T-helper 22 cell (primary cell): ENCODE measurements around the gene SLC13A1.
"Not testable (repeated sequence)": the region's sequence is repeated elsewhere in the genome, so short reads cannot be mapped to it uniquely, and the experiment has no call there.

Source experiments
- DNase-seq: peaks from one replicate; pipeline ENCODE4 v3.0.0-alpha.2; 2020; ENCODE audit warnings: low read depth

SLC13A1 gene, protein sequence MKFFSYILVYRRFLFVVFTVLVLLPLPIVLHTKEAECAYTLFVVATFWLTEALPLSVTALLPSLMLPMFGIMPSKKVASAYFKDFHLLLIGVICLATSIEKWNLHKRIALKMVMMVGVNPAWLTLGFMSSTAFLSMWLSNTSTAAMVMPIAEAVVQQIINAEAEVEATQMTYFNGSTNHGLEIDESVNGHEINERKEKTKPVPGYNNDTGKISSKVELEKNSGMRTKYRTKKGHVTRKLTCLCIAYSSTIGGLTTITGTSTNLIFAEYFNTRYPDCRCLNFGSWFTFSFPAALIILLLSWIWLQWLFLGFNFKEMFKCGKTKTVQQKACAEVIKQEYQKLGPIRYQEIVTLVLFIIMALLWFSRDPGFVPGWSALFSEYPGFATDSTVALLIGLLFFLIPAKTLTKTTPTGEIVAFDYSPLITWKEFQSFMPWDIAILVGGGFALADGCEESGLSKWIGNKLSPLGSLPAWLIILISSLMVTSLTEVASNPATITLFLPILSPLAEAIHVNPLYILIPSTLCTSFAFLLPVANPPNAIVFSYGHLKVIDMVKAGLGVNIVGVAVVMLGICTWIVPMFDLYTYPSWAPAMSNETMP

GRCh38 chr7:123199883-123200282 is at the start of gene SLC13A1:
SLC13A1 (minus strand) TSS chr7:123199969; CDS start chr7:123199946, 23 bp downstream.
- DNase-seq, result no peak

DNA sequence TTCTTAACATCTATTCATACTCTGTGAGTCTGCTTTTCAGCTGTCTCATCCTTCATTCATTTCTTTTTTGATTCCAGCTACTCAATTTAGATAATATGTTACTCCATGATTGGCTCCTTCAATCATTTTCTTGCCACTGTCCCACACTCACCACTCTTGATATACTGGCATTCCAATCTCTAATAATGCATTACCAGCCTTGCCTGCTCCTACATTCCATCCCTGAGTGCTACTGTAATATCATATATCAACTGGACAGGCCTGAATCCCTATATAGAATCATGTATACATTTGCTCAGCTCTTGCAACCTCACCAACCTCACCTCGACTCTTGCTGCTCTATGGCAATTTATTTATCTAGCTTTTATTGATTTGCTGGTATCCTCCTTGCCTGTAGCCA is 45.0 kb upstream of the SLC13A1 start:
- DNase-seq, result no peak

DNA sequence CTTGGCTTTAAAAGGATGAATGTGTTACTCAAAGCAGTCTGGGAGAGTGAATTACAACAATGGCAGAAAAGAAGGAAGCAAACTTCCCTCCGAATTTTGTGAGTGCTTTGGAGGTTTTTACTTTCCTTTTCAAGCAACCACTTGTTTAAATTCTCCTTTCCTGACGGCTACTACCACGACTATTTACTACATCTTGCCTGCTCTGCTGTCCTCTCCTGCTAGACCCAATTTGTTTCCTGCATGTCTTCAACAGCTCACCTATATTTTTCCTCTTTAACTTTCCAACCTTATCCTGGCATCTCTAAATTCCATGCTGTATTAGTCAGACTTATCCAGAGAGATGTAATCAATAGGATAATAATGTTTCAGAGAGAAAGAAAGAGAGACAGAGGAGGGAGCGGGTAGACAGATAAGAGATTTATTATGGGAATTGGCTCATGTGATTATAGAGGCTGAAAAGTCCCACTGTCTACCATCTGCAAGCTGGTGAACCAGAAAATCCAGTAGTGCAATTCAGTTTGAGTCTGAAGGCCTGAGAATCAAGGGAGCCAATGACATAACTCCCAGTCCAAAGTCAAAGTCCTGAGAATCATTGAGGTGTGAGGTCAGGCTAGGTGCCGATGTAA is 42.8 kb upstream of the SLC13A1 start:
- no peak for DNase-seq

DNA sequence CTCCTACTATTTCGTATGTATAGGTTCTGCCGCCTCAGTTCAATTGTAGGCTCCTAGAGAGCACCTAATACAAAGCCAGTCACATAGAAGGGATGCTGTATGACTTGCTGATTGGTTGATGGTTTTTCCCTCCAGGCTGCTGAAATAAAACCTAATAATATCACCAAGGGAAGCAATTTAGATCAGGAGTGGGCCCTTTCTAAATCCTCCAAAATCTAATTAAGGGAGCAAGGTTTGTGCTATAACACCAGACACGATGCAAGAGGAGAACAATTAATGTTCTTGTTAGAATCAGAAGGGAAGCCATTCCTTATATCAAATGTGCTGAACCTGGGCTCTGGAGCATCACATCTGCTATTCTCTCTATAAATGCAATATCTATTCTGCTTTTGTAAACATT is 42.0 kb upstream of the SLC13A1 start:
- DNase-seq, result no peak

DNA sequence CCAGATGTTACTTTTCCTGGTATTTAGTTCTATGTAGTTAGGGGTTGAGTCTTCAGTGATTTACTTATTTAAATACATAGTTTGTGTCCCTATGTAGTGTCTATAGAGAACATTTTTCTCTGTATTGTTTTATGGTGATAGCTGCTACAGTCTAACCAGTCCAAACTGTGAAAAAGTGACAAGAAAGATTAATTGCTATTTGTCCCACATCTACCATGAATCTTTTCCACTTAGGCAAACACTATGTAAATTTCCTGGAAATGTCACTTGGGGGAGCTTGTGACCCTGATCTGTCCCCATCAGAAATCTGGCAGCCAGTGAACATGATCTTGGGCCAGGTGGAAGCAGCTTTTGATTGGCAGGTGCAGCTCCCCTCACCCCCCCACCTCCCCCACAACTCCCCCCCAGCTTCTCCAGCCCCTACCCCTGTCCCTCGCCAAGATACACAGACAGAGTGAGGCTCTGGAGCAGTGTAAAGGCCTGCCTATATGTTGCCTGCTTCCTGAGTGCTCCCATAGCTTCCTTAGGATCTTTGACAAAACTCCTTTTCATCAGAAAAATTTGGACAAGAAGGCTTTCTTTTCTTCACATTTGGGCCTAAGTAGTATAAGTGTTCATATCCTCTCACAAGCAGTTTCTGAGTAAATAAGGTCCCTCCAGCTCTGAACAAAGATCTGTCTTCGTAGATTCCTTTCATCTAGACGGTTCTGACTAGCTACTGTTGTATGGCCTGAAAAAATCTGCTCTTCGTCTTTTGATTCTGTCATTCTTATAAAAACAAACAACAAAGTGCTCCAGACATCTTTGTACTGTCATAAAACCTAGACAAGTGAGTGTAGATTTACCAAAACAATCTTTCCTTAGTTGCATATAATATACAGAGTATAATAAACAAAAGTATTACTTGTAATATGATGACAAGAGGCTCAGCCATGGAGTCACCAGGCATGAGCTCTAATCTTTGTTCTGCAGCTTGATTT is 31.5 kb upstream of the SLC13A1 start:
- no peak for DNase-seq

- no peak for DNase-seq
Observed at GRCh38 chr7:123230603-123231002, 30.8 kb upstream of the SLC13A1 start.

GRCh38 chr7:123230147-123230546 is 30.4 kb upstream of the SLC13A1 start:
- no peak for DNase-seq

GRCh38 chr7:123229426-123229825 is 29.7 kb upstream of the SLC13A1 start:
- no peak for DNase-seq

GRCh38 chr7:123227666-123228065 is 27.9 kb upstream of the SLC13A1 start:
- not testable (repeated sequence) for DNase-seq

- DNase-seq, result no peak
Observed at GRCh38 chr7:123220396-123220795, 20.6 kb upstream of the SLC13A1 start.

GRCh38 chr7:123218866-123219265 is 19.1 kb upstream of the SLC13A1 start:
- no peak for DNase-seq

- no peak for DNase-seq
Observed at GRCh38 chr7:123216825-123217224, 17.1 kb upstream of the SLC13A1 start.

- no peak for DNase-seq
Observed at GRCh38 chr7:123215350-123215749, 15.6 kb upstream of the SLC13A1 start.

DNA sequence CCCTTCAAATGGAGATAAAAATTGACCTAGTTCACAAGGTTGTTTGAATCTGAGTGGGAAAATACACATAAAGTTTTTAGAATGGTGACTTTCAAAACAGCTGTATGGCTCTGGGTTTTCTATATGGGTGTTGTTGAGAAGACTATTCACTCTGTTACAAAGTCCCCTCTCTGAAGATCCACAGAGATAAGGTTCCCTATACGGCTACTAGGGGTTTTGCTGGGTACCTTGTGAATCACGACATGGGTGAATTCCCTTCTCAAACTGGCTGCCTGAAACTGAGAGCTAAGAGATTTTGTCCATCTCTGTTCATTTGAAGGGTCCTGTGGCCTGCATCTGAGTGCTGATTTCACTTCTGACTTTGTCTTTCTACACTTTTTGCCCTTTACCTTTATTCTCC is 11.8 kb upstream of the SLC13A1 start:
- no peak for DNase-seq

DNA sequence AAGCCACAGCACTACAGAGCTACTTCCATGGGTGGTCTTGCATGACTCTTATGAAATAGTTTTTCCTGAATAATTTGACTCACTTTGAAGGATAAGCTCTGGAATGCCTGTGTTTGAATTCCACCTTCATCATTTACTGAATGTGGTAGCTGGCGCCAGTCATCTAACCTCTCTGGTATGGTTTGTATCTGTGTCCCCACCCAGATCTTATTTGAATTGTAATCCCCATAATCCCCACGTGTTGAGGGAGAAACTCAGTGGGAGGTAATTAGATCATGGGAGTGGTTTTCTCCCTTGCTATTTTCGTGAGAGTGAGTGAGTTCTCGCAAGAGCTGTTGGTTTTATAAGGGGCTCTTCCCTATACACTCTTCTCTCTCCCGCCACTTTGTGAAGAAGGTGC is 11.2 kb upstream of the SLC13A1 start:
- DNase-seq, result no peak

DNA sequence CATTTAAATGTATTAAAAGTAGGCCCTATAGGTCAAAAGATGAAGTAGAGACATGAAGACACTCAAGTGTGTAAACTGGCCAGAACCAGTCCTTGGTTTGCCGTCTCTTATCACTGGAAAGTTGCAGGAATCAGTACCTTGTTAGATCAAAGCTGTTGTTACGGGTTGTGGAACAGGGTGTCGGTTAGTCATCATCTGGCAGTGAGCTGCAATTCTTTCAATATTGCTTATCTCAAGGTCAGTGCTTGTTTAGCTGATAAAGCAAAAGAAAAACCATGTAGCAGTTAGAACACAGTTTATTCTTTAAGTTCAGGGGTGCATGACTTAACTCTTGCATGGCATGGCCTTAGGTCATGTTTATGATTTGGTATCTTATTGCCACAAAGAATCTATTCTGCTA is 10.0 kb upstream of the SLC13A1 start:
- DNase-seq, result no peak

DNA sequence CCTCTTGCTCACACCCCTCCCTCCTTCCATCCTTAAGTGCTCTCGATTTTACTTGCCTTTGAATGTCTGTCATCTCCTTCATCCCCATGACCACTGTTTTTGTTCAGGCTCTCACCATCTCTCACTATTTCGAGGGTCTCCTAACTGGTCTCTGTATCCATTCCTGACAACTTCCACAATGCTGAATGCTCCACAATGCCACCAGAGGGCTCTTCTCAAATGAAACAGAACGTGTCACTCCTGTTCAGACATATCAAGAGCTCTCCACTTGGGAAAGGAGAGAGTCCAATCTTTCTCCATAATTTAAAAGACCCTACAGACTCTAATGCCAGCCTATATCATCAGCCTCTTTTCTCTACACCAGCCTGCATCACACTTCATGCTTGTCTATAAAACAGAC is 9.0 kb upstream of the SLC13A1 start:
- DNase-seq, result no peak

GRCh38 chr7:123204206-123204835 is 4.6 kb upstream of the SLC13A1 start:
- DNase-seq, result no peak

GRCh38 chr7:123201901-123202300 is 2.1 kb upstream of the SLC13A1 start:
- no peak for DNase-seq

GRCh38 chr7:123198668-123199652 is 809 bp downstream of the SLC13A1 start:
- DNase-seq, result no peak
